Stimulated activated CD8-positive, alpha-beta memory T cell treated with anti-CD3 and anti-CD28 coated beads, Interleukin-15, amount 100 ng/mL, for 1 hour (primary cell): ENCODE measurements around the gene E2F3.

Experiments
- DNase-seq: peaks from one replicate; pipeline ENCODE4 v3.0.0-alpha.2; 2020; ENCODE audit warnings: low read depth

Gene E2F3

DNA sequence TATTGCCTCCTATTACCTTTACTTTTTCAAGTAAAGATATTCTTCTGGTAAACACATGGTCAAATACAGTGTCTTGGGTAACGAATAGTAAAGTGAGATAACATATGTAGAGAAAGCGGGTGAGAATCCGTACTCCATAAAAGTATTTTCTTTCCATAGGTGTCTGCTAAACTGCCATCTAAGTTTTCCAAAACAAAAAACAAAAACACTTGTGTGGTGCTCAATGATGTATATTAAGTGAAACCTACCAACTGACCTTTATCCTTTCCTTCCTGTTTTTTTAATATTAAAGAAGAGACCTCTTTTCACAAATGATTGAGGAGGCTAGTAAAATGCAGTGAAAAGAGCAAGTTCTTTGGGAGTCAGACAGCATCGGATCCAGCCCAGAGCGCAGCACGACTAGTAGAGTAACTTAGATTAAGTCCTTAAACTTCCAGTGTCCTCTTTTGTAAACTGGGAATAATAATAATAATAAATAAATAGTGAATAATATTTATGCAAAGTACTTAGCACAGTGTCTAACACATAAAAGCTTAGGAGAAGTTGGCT lies 132.1 kb downstream of the E2F3 start:
- no peak for DNase-seq

DNA sequence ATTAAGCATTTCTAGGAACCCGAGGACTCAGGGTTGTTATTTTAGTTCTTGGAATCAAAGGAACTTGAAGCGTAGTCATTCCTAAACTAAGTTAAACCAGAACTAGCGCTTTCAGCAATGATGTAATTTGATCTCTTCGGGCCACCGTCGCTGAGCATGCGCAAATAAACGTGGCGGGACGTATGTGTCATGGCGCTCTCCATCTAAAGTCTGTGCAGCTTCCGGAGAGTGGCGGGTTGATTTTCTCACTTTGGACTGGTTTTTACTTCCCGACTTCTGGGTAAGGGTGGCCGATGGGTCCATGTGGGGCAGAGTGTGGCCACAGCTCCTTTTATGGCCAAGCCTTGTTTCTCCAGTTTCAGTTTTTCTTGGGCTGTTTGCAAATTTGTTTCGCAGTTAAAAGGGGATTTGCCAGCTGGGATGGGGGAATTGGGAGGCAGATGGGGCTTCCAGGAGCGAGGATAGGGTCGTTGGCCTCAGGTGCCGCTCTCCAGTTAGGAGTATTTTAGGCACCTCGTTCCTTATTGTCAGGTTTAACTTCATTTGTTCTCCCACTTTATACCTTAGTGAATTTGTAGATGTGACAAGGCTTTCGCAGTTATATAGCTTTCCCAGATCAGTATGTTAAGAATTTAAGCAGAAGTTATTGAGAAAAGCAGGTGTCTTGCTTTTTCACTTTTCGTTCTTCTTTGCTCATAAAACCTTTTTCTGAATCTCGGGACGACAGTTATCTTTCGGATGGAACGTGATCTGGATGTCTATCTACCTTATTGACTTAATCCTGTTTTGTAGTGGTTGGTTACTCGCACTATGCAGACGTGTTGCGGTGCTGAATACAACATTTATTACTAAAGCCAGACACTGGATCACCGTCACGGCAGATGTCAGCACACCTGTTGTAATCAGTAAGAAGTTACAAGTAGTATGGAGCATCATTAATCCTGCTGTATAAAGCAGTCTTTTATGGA lies 132.9 kb downstream of the E2F3 start, which contains the start of gene CDKAL1:
Gene CDKAL1 (plus strand): TSS at position 163 of the 968 bp plus-strand sequence. CDS start 11,894 bp downstream, outside the sequence.
- DNase-seq: peak; percentile 80

GRCh38 chr6:20538131-20538662 lies 136.5 kb downstream of the E2F3 start:
- no peak for DNase-seq

DNA sequence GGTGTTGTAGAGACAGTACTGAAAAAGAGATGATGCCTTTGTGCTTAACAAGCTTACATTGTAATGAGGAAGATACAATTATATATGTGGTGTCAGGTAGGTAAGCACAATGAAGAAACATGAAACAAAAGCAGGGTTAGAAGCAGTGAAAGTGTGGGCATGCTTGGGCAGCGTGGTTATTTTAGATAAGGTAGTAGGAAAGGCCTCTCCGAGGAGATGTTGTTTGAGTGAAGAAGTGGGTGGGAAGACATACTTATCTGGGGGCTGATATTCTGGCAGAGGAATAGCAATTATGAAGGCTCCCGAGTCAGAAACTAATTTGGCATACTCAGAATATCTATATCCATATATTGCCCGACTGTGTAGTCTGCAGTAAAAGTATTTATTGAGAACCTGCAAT lies 137.2 kb downstream of the E2F3 start:
- DNase-seq: no peak

GRCh38 chr6:20539387-20539786 lies 137.7 kb downstream of the E2F3 start:
- DNase-seq: no peak

DNA sequence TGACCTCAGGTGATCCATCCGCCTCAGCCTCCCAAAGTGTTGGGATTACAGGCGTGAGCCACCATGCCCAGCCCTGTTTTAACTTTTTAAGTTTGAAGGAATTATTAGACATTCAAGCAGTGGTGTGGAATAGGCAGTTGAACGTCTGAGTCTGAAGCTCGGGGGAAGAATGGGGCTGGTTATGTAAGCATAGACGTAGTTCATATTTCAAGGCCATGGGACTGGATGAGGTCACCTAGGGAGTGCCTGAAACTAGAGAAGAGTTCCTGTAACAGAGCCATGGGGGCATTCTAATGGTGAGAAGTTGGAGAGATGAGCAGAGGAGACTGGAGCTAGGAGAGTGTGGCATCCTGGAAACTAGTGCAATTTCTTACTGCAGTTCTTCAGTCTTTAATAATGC lies 139.0 kb downstream of the E2F3 start:
- no peak for DNase-seq

DNA sequence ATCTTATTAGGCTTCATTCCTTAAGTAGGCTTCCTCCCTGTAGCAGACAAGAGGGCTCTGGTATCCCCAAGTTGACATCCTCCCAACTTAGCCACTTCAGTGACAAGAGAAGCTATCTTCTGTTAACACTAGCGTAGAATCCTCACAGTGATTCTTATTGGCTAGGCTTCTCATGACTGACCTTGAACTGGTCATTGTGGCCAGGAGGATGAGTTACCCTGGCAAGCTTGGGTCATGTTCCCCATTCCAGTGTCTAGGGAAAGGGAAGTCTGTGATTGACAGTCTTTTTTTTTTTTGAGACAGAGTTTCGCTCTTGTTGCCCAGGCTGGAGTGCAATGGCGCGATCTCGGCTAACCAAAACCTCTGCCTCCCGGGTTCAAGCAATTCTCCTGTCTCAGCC lies 139.7 kb downstream of the E2F3 start:
- DNase-seq: no peak

- DNase-seq: no peak
Measured at GRCh38 chr6:20542927-20543602, 141.4 kb downstream of the E2F3 start.
